ENCODE results near the gene TPK1. TPM values are rescaled to one million over a fixed set of nuclear protein-coding genes. Genes with fewer than 3 reads are reported as not detected.
A peak's percentile ranks its signal among the peaks of the same experiment; 100 is the strongest.

Gene TPK1
- total and polyA plus RNA-seq, 2 of the 4 experiments (the other 2 are of a cell fraction) = 0.38 to 1.8 TPM

DNA sequence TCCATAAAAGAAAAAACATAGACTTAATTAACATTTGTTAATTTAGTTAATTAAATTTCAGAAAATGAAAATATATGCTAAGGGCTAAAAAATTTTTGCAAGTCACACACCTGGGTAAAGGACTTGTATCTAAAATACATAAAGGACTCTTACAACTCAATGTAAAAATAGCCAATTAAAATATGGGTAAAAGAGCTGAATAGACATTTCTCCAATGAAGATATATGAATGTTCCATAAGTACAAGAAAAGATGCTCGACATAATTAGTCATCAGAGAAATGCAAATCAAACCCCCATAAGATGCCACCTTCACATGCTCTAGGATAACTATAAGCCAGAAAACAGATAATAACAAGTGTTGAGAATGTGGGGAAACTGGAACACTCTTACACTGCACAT is 288.0 kb downstream of the TPK1 start:
- H3K4me3 ChIP-seq (ENCODE audit: insufficient read depth, low read depth, low read length) = no peak overlapping the region
- intact Hi-C loops (cut with micrococcal nuclease) (no loop called here), dilution Hi-C loops (cut with HindIII; ENCODE audit: low sequenced_read_pairs, unreplicated experiment) (no loop called here), in situ Hi-C loops (cut with MboI; ENCODE audit: low sequenced_read_pairs) (no loop called here)
- H4K8ac ChIP-seq (ENCODE audit: low read depth in 2 of 2, low read length in 2 of 2) = no peak overlapping the region
- no TSS peak for BruUV-seq (replicated peaks)
- no peak overlapping the region for H3K27ac ChIP-seq (ENCODE audit: insufficient read depth, low read length)
- H3K27me3 ChIP-seq (ENCODE audit: control insufficient read depth, insufficient read depth, low read length) = no peaks in the 10 kb centered on the region
- H3K4me2 ChIP-seq (ENCODE audit: low read depth, low read length) = no peak overlapping the region
- H2AK5ac ChIP-seq (ENCODE audit: low read depth, low read length) = no peak overlapping the region
- ChIA-PET POLR2A (ENCODE audit: unreplicated experiment) (no interaction called here), CTCF (no interaction called here)
- no peak overlapping the region for H2BK5ac ChIP-seq (ENCODE audit: low read depth, low read length, poor library complexity, severe bottlenecking)
- ATAC-seq (ENCODE audit: low read depth) (no peak), DNase-seq (no peak)
- no peaks in the 10 kb centered on the region for H3K79me1 ChIP-seq (ENCODE audit: low read depth in 1 of 2, low read length in 2 of 2)
- no peak overlapping the region for H4K5ac ChIP-seq (ENCODE audit: low read depth, low read length)
- H3K23ac ChIP-seq (ENCODE audit: low read depth, low read length) = no peak overlapping the region
- no peaks in the 10 kb centered on the region for H3K4me1 ChIP-seq (ENCODE audit: control insufficient read depth, insufficient read depth, low read length)
- H4K91ac ChIP-seq (ENCODE audit: insufficient read depth, low read depth, low read length) = no peak overlapping the region
- no peak overlapping the region for H2BK15ac ChIP-seq (ENCODE audit: low read depth, low read length)
- H3K4ac ChIP-seq (ENCODE audit: low read depth, low read length) = no peak overlapping the region
- H3K9me1 ChIP-seq (ENCODE audit: insufficient read depth, low read length) = no peaks in the 10 kb centered on the region
- peaks cover 11% of the 10 kb centered on the region for H3K9me3 ChIP-seq (ENCODE audit: control insufficient read depth, insufficient read depth, low read length)
- WGBS, 2 experiments (ENCODE audit: extremely low coverage in 2 of 2, insufficient read length in 1 of 2) = no CpG with 5 or more reads among the region's 1 CpG
- no peak overlapping the region for H3K9ac ChIP-seq (ENCODE audit: low read depth, low read length)
- H3K14ac ChIP-seq (replicated peaks; ENCODE audit: low read depth, low read length) = no peak overlapping the region
- H4K20me1 ChIP-seq (ENCODE audit: insufficient read depth, low read length) = no peaks in the 10 kb centered on the region
- no peak overlapping the region for H3K56ac ChIP-seq (ENCODE audit: extremely low read depth, insufficient read depth, low read length)
- no peak for TF ChIP-seq SMC3 (IDR thresholded peaks at IDR 0.05; ENCODE audit: low read depth, low read length)
- no peak for TF ChIP-seq FOS (IDR thresholded peaks at IDR 0.05; ENCODE audit: low read depth, low read length)
- no peak for TF ChIP-seq NFE2L2 (IDR thresholded peaks at IDR 0.05; ENCODE audit: low read depth, low read length)
- TF ChIP-seq, protein P1, sequence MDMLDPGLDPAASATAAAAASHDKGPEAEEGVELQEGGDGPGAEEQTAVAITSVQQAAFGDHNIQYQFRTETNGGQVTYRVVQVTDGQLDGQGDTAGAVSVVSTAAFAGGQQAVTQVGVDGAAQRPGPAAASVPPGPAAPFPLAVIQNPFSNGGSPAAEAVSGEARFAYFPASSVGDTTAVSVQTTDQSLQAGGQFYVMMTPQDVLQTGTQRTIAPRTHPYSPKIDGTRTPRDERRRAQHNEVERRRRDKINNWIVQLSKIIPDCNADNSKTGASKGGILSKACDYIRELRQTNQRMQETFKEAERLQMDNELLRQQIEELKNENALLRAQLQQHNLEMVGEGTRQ (IDR thresholded peaks at IDR 0.05; ENCODE audit: low read depth, low read length) = no peak
- 0 out of 2 replicates have a peak, but pooled peaks have one; percentile 5 for TF ChIP-seq MAFK (IDR thresholded peaks at IDR 0.05; ENCODE audit: low read depth, low read length)
- TF ChIP-seq RCOR1 (IDR thresholded peaks at IDR 0.05; ENCODE audit: insufficient replicate concordance, low read length) = no peak
- TF ChIP-seq BHLHE40 (IDR thresholded peaks at IDR 0.05; ENCODE audit: low read depth, low read length) = no peak
- no peak for TF ChIP-seq CEBPB (IDR thresholded peaks at IDR 0.05; ENCODE audit: low read depth, low read length)
- TF ChIP-seq CHD1 (IDR thresholded peaks at IDR 0.05; ENCODE audit: low read depth, low read length) = no peak
- H2BK120ac ChIP-seq (ENCODE audit: low read depth, low read length) = no peak overlapping the region
- no peak overlapping the region for H2AK9ac ChIP-seq (replicated peaks; ENCODE audit: low read depth, low read length, poor library complexity)
- H3K36me3 ChIP-seq (ENCODE audit: control insufficient read depth, insufficient read depth, low read length) = no peaks in the 10 kb centered on the region
- no peak overlapping the region for H2BK20ac ChIP-seq (ENCODE audit: low read depth, low read length)
- no peak overlapping the region for H2AFZ ChIP-seq (replicated peaks; ENCODE audit: low read length, poor library complexity)
- no peak overlapping the region for H3K18ac ChIP-seq (ENCODE audit: low read depth, low read length)
